ENCODE results near the gene PRUNE2. TPM values are rescaled to one million over a fixed set of nuclear protein-coding genes. Genes with fewer than 3 reads are reported as not detected.

Gene PRUNE2
- 4.9 and 25.7 TPM in 2 replicates for total RNA-seq

GRCh38 chr9:76905791-76906646, at the start of gene PRUNE2:
Gene PRUNE2 (minus strand): TSS chr9:76906114. CDS start chr9:76905963, 151 bp downstream.

GRCh38 chr9:76764138-76764537, 141.8 kb downstream of the PRUNE2 start, which contains the start of gene PCA3:
Gene PCA3 (plus strand): TSS chr9:76764438.

Other genes starting within 250 kb of the PRUNE2 start
- under 0.01 and 0.19 TPM in 2 replicates for gene PCA3, start 141.7 kb downstream of the PRUNE2 start, total RNA-seq
- gene FOXB2, start 113.5 kb upstream of the PRUNE2 start, total RNA-seq = not detected in 2 replicates

Measured in bladder microvascular endothelial cell (primary cell).